ENCODE data around the gene TRAPPC10.

DNA sequence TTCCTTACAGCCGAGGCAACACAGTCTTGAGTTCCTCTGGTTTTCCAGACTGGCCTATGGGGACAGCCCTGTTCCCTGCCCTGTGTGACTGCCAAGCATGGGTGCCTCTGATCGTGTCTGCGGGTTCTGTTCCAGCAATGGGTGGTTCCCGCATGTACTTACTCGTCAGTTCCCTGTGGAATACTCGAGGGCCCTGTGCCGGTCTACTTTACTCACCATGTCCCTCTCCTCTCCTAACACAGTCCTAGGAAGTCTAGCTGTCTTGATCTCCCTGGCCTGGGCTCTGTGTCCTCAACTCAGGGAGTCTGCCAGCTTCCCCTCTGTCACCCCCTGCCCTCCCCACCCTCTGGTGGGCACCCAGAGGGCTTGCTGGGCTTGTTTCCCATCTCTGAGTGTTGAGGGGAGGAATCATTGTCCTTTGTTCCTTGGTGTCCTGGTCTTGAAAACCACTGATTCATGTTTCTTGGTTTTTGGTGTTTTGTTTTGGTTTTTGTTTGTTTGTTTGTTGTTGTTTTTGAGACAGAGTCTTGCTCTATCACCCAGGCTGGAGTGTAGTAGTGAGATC lies 36.0 kb downstream of the TRAPPC10 start:
- TF ChIP-seq EZH2phosphoT487 (IDR thresholded peaks at IDR 0.05; ENCODE audit: insufficient read depth, low read depth) (no peak), EZH2 (IDR thresholded peaks at IDR 0.05; ENCODE audit: insufficient read depth, poor library complexity, severe bottlenecking) (no peak)

All from GM23248 (cell line).